ENCODE measurements around the gene DCAF10.
"Not testable (repeated sequence)": the region's sequence is repeated elsewhere in the genome, so short reads cannot be mapped to it uniquely, and the experiment has no call there.

Gene DCAF10

DNA sequence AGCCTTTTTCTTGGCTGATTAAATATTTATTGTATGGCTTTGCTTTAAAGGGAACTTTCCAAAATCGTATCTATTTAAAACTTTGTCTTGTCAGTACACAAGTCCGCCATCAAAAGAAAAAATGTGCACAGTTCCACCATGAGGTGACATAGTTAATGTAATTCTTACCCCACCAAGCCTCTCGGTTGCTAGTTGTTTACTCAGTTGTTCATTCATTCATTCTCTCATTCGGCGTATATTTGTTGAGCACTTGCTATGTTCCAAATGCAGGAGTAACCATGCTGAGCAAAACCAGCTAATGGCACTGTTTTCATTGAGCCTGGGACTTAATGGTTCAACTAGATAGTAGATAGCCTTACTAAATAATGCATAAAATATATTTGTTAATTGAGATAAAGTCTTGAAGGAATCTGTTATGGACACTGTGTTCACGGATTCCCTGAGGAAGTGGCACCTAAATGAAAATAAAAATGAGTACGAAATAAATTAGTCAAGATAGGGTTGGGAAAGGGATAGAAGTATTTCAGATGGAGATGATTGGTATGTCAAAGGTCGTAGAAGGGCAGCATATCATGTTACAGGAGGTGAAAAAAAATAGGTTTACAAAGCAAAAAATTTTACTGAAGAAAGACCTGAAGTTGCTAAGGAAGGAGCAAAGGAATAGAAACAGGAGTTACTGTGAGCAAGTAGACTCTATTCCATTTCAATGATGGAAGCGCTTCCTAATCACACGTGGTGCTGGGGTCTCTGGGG lies 1.5 kb downstream of the DCAF10 start:
- TF ChIP-seq JUND (IDR thresholded peaks at IDR 0.05; ENCODE audit: low read depth) = no peak
- in situ Hi-C loops (cut with HindIII; ENCODE audit: low pct_unique_long_range_greater_than_20kb, low sequenced_read_pairs) = no loop called here
- DNase-seq (ENCODE audit: low read depth in 1 of 2, low spot score in 1 of 2) = no peak

DNA sequence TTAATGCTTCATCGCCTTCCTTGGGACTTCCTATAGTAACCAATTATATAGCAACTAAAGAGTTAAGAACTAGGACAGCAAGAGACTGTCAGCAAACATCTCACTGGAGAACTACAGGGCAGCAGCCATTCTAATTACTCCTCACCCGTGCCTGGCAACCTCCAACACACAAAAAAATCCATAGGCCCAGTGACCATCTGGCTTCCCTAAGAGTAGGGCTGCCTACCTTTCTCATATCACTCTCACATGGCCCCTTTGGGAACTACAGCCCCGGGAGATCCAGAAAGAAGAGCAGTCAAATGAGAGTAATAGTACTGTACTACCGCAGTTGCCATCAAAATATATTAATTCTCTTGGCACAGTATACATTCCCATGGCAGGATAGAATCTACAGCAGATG lies 5.7 kb downstream of the DCAF10 start:
- no peak for DNase-seq (ENCODE audit: low read depth in 1 of 2, low spot score in 1 of 2)
- no peak for TF ChIP-seq JUND (IDR thresholded peaks at IDR 0.05; ENCODE audit: low read depth)
- in situ Hi-C loops (cut with HindIII; ENCODE audit: low pct_unique_long_range_greater_than_20kb, low sequenced_read_pairs) = no loop called here

DNA sequence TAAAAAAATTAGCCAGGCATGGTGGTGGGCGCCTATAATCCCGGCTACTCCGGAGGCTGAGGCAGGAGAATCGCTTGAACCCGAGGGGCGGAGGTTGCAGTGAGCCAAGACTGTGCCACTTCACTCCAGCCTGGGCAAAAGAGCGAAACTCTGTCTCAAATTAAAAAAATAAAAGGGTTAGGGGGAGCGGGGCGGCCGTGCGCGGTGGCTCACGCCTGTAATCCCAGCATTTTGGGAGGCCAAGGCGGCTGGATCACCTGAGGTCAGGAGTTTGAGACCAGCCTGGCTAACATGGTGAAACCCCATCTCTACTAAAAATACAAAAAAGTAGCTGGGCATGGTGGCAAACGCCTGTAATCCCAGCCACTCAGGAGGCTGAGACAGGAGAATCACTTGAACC lies 9.1 kb downstream of the DCAF10 start:
- in situ Hi-C loops (cut with HindIII; ENCODE audit: low pct_unique_long_range_greater_than_20kb, low sequenced_read_pairs); DNase-seq (ENCODE audit: low read depth in 1 of 2, low spot score in 1 of 2): not testable (repeated sequence)

DNA sequence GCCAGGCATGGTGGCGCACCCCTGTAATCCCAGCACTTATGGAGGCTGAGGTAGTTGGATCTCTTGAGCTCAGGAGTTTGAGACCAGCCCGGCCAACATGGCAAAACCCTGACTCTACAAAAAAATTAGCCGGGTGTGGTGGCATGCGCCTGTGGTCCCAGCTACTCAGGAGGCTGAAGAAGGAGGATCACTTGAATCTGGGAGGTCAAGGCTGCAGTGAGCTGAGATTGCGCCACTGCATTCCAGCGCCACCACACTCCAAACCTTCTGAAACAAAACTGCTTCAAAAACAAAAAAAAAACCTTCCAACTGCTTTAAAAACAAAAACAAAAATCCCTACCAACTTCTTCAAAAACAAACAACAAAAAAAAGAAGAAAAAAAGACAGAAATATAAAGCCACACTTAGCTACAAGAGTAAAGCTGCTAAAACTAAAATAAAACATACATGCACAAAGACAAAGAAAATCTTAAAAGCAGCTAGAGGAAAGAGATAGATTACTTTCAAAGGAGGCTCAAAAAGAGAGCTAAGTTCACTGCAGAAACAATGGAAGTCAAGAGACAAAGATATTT lies 11.4 kb downstream of the DCAF10 start:
- TF ChIP-seq JUND (IDR thresholded peaks at IDR 0.05; ENCODE audit: low read depth) = no peak
- in situ Hi-C loops (cut with HindIII; ENCODE audit: low pct_unique_long_range_greater_than_20kb, low sequenced_read_pairs) = no loop called here
- DNase-seq (ENCODE audit: low read depth in 1 of 2, low spot score in 1 of 2) = no peak

DNA sequence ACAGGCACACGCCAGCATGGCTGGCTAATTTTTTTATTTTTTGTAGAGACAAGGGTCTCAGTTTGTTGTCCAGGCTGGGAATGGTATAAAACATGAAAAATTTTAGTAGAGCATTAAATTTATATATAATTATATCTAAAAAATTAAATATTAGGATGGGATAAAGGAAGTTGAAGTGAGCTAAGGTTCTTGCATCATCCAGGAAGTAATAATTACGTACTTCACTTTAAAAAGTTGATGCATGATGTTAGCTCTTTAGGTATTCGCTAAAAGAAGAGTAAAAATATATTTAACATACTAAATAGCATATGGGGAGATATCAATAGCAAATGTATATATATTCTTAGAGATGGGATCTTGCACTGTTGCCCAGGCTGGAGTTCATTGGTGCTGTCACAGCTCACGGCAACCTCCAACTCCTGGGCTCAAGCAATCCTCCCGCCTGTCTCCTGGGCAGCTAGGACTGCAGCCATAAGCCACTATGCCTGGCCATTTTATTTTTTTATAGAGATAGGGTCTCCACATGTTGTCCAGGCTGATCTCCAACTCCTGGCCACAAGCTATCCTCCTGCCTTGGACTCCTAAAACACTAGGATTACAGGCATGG lies 12.3 kb downstream of the DCAF10 start:
- in situ Hi-C loops (cut with HindIII; ENCODE audit: low pct_unique_long_range_greater_than_20kb, low sequenced_read_pairs) = no loop called here
- TF ChIP-seq JUND (IDR thresholded peaks at IDR 0.05; ENCODE audit: low read depth) = no peak
- no peak for DNase-seq (ENCODE audit: low read depth in 1 of 2, low spot score in 1 of 2)

DNA sequence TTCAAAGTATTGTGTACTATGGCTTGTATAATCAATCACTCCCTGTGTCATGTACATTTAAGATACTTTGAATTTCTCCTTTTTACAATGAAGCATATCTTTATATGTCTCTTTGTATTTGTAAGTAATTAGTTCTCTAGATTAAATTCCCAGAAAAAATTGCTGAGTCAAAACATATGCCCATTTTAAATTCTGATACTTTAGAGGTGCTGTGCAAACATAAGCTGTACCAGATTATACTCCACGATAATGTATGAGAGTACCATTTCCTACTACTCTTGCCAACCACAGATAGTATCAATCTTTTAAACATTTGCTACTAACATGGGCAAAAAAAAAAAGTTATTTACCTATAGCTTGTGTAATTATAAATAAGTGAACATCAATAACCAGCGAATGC lies 18.3 kb downstream of the DCAF10 start:
- in situ Hi-C loops (cut with HindIII; ENCODE audit: low pct_unique_long_range_greater_than_20kb, low sequenced_read_pairs) = no loop called here
- no peak for TF ChIP-seq JUND (IDR thresholded peaks at IDR 0.05; ENCODE audit: low read depth)
- peak in 1 of 2 experiments; percentile 14 for DNase-seq (ENCODE audit: low read depth in 1 of 2, low spot score in 1 of 2)

DNA sequence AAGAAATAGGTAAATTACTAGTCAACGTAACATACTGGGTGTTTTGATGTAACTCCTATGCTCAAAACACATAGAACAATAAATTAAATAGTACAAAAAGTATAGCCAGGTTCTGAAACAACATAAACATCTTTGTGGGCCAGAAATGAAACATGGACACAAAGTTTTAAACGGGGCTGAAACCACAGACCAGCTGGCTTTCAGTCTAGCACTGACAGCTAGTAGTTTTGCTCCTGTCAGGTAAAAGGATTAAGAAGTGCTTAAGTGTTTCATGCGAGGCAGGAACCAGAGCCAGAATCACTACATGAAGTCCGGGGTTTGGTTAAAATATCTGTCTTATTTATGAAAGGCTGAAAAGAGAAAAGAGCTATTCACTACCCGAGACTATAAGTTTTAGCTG lies 19.5 kb downstream of the DCAF10 start:
- in situ Hi-C loops (cut with HindIII; ENCODE audit: low pct_unique_long_range_greater_than_20kb, low sequenced_read_pairs) = no loop called here
- no peak for DNase-seq (ENCODE audit: low read depth in 1 of 2, low spot score in 1 of 2)
- TF ChIP-seq JUND (IDR thresholded peaks at IDR 0.05; ENCODE audit: low read depth) = no peak

DNA sequence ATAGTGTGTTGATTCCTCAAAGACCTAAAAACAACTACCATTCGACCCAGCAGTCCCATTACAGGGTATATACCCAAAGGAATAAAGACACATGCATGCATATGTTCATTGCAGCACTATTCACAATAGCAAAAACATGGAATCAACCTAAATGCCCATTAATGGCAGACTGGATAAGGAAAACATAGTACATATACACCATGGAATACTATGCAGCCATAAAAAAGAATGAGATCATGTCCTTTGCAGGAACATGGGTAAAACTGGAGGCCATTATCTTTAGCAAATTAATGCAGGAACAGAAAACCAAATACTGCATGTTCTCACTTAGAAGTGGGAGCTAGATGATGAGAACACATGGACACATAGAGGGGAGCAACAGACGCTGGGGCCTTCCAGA lies 24.6 kb downstream of the DCAF10 start:
- DNase-seq (ENCODE audit: low read depth in 1 of 2, low spot score in 1 of 2); in situ Hi-C loops (cut with HindIII; ENCODE audit: low pct_unique_long_range_greater_than_20kb, low sequenced_read_pairs): not testable (repeated sequence)

DNA sequence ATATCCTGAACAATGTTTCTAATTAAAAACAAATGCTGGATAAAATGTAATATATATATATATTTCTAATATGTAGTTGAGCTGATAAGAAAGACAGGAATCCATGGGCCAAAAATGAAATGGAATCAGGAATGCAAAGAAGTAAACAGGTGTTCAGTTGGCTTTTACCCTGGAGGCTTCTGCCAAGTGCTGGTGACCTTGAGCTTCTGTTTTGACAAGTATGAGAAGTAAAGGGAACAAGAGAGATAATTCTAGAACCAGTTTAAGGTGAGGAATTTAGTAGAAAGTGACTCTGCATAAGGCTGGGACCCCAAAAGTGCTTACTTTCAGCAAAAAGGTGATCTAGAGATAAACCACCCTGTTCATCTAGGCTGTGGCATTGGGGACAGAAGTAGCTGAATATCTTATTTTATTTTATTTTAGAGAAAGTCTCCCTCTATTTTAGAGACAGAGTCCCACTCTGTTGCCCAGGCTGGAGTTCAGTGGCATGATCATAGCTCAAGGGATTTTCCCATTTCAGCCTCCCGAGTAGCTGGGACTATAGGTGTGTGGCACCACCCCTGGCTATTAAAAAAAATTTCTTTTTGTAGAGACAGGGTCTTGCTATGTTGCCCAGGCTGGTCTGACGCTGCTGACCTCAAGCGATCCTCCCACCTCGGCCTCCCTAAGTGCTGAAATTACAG lies 27.0 kb downstream of the DCAF10 start:
- no peak for TF ChIP-seq JUND (IDR thresholded peaks at IDR 0.05; ENCODE audit: low read depth)
- in situ Hi-C loops (cut with HindIII; ENCODE audit: low pct_unique_long_range_greater_than_20kb, low sequenced_read_pairs) = no loop called here
- DNase-seq (ENCODE audit: low read depth in 1 of 2, low spot score in 1 of 2) = no peak

DNA sequence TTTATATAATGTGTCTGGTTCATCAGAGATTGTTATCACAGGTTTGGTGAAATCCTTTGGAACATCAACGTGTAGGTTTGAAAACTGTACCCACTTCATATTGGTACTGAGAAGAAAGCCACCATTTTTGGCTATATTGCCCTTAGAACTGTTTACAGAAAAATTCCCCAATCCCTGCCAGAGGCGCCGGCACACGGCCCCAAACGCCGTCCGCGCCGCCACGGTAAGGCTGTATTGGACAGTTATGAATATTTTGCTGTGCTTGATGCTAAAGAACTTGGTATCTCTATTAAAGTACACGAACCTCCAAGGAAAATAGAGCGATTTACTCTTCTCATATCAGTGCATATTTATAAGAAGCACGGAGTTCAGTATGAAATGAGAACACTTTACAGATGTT lies 35.2 kb downstream of the DCAF10 start:
- in situ Hi-C loops (cut with HindIII; ENCODE audit: low pct_unique_long_range_greater_than_20kb, low sequenced_read_pairs) = no loop called here
- TF ChIP-seq JUND (IDR thresholded peaks at IDR 0.05; ENCODE audit: low read depth) = no peak
- no peak for DNase-seq (ENCODE audit: low read depth in 1 of 2, low spot score in 1 of 2)

DNA sequence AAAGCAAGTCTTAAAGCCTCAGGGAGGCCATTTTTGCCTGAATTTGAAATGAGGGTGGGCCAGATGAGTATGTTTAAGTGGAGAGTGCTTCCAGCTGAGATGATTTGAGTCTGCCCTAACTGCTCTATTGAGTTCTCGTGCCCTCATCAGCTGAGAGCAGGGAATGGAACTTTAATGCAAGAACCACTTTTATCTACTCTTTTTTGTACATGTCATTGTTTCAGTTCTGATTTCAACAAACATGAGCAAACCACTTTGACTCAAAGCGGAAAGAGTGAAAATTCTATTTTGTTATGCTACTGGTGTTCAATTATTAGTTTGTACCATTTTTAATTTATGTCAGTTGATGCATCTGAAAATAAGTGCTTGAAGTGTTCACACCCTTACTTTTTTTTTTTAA lies 35.8 kb downstream of the DCAF10 start:
- no peak for DNase-seq (ENCODE audit: low read depth in 1 of 2, low spot score in 1 of 2)
- TF ChIP-seq JUND (IDR thresholded peaks at IDR 0.05; ENCODE audit: low read depth) = no peak
- in situ Hi-C loops (cut with HindIII; ENCODE audit: low pct_unique_long_range_greater_than_20kb, low sequenced_read_pairs) = no loop called here

DNA sequence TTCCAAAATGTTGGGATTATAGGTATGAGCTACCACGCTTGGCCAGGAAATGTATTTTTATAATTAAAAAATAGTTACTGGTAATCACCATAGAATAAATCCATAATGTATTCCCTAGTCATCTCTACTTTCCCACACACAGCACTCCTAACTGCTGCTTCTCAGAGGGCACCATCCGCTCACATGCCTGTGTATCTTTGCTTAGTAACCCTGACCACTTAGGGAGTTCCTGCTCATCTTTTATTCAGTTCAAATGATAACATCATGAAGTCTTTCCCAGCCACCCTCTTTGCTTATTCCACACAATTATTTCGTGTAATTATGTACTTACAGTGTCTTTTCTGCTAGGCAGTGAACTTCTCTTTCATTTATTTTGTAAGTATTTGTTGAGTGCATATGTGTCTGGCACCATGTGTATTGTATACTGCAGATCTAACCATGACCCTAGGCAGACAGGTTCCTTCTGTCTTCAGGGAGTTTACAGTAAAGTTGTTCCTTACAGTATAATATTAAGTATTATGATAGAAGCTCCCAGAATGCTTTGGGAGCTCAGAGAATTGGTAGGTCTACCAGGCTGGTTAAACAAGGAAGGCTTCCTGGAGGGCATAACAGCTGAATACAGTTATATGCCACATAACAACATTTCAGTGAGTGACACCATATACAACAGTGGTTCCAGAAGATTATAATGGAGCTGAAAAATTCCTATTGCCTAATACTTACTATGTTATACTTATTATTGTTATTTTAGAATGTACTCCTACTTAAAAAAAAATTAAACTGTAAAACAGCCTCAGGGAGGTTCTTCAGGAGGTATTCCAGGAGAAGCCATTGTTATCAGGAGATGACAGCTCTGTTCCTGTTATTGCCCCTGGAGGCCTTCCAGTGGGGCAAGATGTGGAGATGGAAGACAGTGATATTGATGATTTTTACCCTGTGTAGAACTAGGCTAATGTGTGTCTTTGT lies 39.2 kb downstream of the DCAF10 start:
- in situ Hi-C loops (cut with HindIII; ENCODE audit: low pct_unique_long_range_greater_than_20kb, low sequenced_read_pairs) = no loop called here
- DNase-seq (ENCODE audit: low read depth in 1 of 2, low spot score in 1 of 2) = no peak
- TF ChIP-seq JUND (IDR thresholded peaks at IDR 0.05; ENCODE audit: low read depth) = no peak

Measured in T47D (cell line).